ENCODE measurements around the gene LRRC15.

The LRRC15 gene

GRCh38 chr3:194355379-194355778 is 14.2 kb downstream of the LRRC15 start:
- no peak for DNase-seq

GRCh38 chr3:194354315-194354714 is 15.2 kb downstream of the LRRC15 start:
- DNase-seq, result no peak

- no peak for DNase-seq
These were observed 16.8 kb downstream of the LRRC15 start for GRCh38 chr3:194352667-194353246.

GRCh38 chr3:194351952-194352536 is 17.5 kb downstream of the LRRC15 start:
- no peak for DNase-seq

GRCh38 chr3:194351080-194351672 is 18.4 kb downstream of the LRRC15 start, which contains the start of gene CPN2:
Gene CPN2 (minus strand): TSS chr3:194351328. CDS start chr3:194342702, 8,626 bp downstream.
- no peak for DNase-seq

GRCh38 chr3:194350726-194351071 is 18.8 kb downstream of the LRRC15 start:
- no peak for DNase-seq

GRCh38 chr3:194348354-194348753 is 21.2 kb downstream of the LRRC15 start:
- DNase-seq, result no peak

GRCh38 chr3:194346621-194347020 is 22.9 kb downstream of the LRRC15 start:
- DNase-seq, result no peak

GRCh38 chr3:194346035-194346434 is 23.5 kb downstream of the LRRC15 start:
- DNase-seq, result no peak

- DNase-seq, result peak; percentile 76
These were observed 25.5 kb downstream of the LRRC15 start for GRCh38 chr3:194344012-194344411.

- DNase-seq, result no peak
These were observed 26.0 kb downstream of the LRRC15 start for GRCh38 chr3:194343561-194343893.

GRCh38 chr3:194342861-194343560 is 26.5 kb downstream of the LRRC15 start:
- no peak for DNase-seq

- no peak for DNase-seq
These were observed 28.7 kb downstream of the LRRC15 start for GRCh38 chr3:194340757-194341400.

GRCh38 chr3:194339840-194340239 is 29.7 kb downstream of the LRRC15 start:
- DNase-seq, result no peak

GRCh38 chr3:194339356-194339755 is 30.2 kb downstream of the LRRC15 start:
- DNase-seq, result no peak

GRCh38 chr3:194337965-194338753 is 31.4 kb downstream of the LRRC15 start:
- no peak for DNase-seq

GRCh38 chr3:194336601-194337355 is 32.8 kb downstream of the LRRC15 start:
- no peak for DNase-seq

- DNase-seq, result no peak
These were observed 35.6 kb downstream of the LRRC15 start for GRCh38 chr3:194333981-194334320.

- peak; percentile 90 for DNase-seq
These were observed 36.1 kb downstream of the LRRC15 start for GRCh38 chr3:194333212-194333980.

- DNase-seq, result no peak
These were observed 36.7 kb downstream of the LRRC15 start for GRCh38 chr3:194332858-194333211.

- DNase-seq, result no peak
These were observed 39.0 kb downstream of the LRRC15 start for GRCh38 chr3:194330579-194330978.

Measured in stimulated activated CD4-positive, alpha-beta T cell treated with anti-CD3 and anti-CD28 coated beads, Interleukin-4, amount 100 ng/mL, for 1 hour (primary cell).